ENCODE measurements around the gene SLC25A51.
A peak's percentile ranks its signal among the peaks of the same experiment; 100 is the strongest.

SLC25A51 gene

GRCh38 chr9:37903647-37904444, at the start of gene SLC25A51:
Gene SLC25A51 (minus strand): TSS chr9:37904127. CDS start chr9:37888550, 15,577 bp downstream.
- Histone ChIP-seq H3K9ac (ENCODE audit: low read length) (peak within 1 kb of the TSS; percentile 99), H3K4me3 (ENCODE audit: low read length) (peak within 1 kb of the TSS; percentile 100), H3K9me3 (ENCODE audit: control insufficient read depth, low read length) (no peaks in the 10 kb centered on the region), H3K36me3 (ENCODE audit: control insufficient read depth, insufficient read depth, low read length, severe bottlenecking) (peaks cover 14% of the 10 kb centered on the region), H3K4me1 (ENCODE audit: control insufficient read depth, insufficient read depth, low read length) (peaks cover 41% of the 10 kb centered on the region), H3K27me3 (replicated peaks; ENCODE audit: control insufficient read depth, insufficient read depth, low read length) (no peaks in the 10 kb centered on the region)
- DNase-seq (ENCODE audit: low read depth): peak; percentile 95

GRCh38 chr9:37953206-37953774, 49.4 kb upstream of the SLC25A51 start:
- DNase-seq (ENCODE audit: low read depth): no peak

GRCh38 chr9:37952731-37953130, 48.8 kb upstream of the SLC25A51 start:
- H3K9ac ChIP-seq (ENCODE audit: low read length): no peak overlapping the region
- H3K4me1 ChIP-seq (ENCODE audit: control insufficient read depth, insufficient read depth, low read length): peaks cover 28% of the 10 kb centered on the region
- H3K9me3 ChIP-seq (ENCODE audit: control insufficient read depth, low read length): no peaks in the 10 kb centered on the region
- DNase-seq (ENCODE audit: low read depth): peak; percentile 41
- no peak overlapping the region for H3K4me3 ChIP-seq (ENCODE audit: low read length)
- H3K36me3 ChIP-seq (ENCODE audit: control insufficient read depth, insufficient read depth, low read length, severe bottlenecking): peaks cover 13% of the 10 kb centered on the region
- no peaks in the 10 kb centered on the region for H3K27me3 ChIP-seq (replicated peaks; ENCODE audit: control insufficient read depth, insufficient read depth, low read length)

More at GRCh38 chr9:37953206-37953774, 49.4 kb upstream of the SLC25A51 start:
- no peak overlapping the region for H3K9ac ChIP-seq (ENCODE audit: low read length)
- H3K4me3 ChIP-seq (ENCODE audit: low read length): no peak overlapping the region
- H3K9me3 ChIP-seq (ENCODE audit: control insufficient read depth, low read length): no peaks in the 10 kb centered on the region
- peaks cover 25% of the 10 kb centered on the region for H3K4me1 ChIP-seq (ENCODE audit: control insufficient read depth, insufficient read depth, low read length)
- H3K36me3 ChIP-seq (ENCODE audit: control insufficient read depth, insufficient read depth, low read length, severe bottlenecking): peaks cover 13% of the 10 kb centered on the region
- H3K27me3 ChIP-seq (replicated peaks; ENCODE audit: control insufficient read depth, insufficient read depth, low read length): no peaks in the 10 kb centered on the region

- H3K36me3 ChIP-seq (ENCODE audit: control insufficient read depth, insufficient read depth, low read length, severe bottlenecking): peaks cover 13% of the 10 kb centered on the region
These were observed 47.9 kb upstream of the SLC25A51 start for GRCh38 chr9:37951671-37952449.

GRCh38 chr9:37950561-37950960, 46.6 kb upstream of the SLC25A51 start:
- Histone ChIP-seq H3K27me3 (replicated peaks; ENCODE audit: control insufficient read depth, insufficient read depth, low read length) (no peaks in the 10 kb centered on the region), H3K4me1 (ENCODE audit: control insufficient read depth, insufficient read depth, low read length) (peaks cover 30% of the 10 kb centered on the region), H3K36me3 (ENCODE audit: control insufficient read depth, insufficient read depth, low read length, severe bottlenecking) (peaks cover 13% of the 10 kb centered on the region), H3K9ac (ENCODE audit: low read length) (no peak overlapping the region), H3K9me3 (ENCODE audit: control insufficient read depth, low read length) (no peaks in the 10 kb centered on the region), H3K4me3 (ENCODE audit: low read length) (no peak overlapping the region)
- no peak for DNase-seq (ENCODE audit: low read depth)

More at GRCh38 chr9:37951671-37952449, 47.9 kb upstream of the SLC25A51 start:
- no peak overlapping the region for H3K4me3 ChIP-seq (ENCODE audit: low read length)
- H3K9me3 ChIP-seq (ENCODE audit: control insufficient read depth, low read length): no peaks in the 10 kb centered on the region
- peaks cover 30% of the 10 kb centered on the region for H3K4me1 ChIP-seq (ENCODE audit: control insufficient read depth, insufficient read depth, low read length)
- peak overlapping the region; percentile 35 for H3K9ac ChIP-seq (ENCODE audit: low read length)
- DNase-seq (ENCODE audit: low read depth): no peak
- no peaks in the 10 kb centered on the region for H3K27me3 ChIP-seq (replicated peaks; ENCODE audit: control insufficient read depth, insufficient read depth, low read length)

- DNase-seq (ENCODE audit: low read depth): peak; percentile 53
- Histone ChIP-seq H3K4me3 (ENCODE audit: low read length) (no peak overlapping the region), H3K4me1 (ENCODE audit: control insufficient read depth, insufficient read depth, low read length) (peaks cover 34% of the 10 kb centered on the region), H3K27me3 (replicated peaks; ENCODE audit: control insufficient read depth, insufficient read depth, low read length) (no peaks in the 10 kb centered on the region), H3K36me3 (ENCODE audit: control insufficient read depth, insufficient read depth, low read length, severe bottlenecking) (peaks cover 6% of the 10 kb centered on the region), H3K9me3 (ENCODE audit: control insufficient read depth, low read length) (no peaks in the 10 kb centered on the region), H3K9ac (ENCODE audit: low read length) (no peak overlapping the region)
These were observed 45.6 kb upstream of the SLC25A51 start for GRCh38 chr9:37949576-37949975.

- no peaks in the 10 kb centered on the region for H3K9me3 ChIP-seq (ENCODE audit: control insufficient read depth, low read length)
- no peak overlapping the region for H3K4me3 ChIP-seq (ENCODE audit: low read length)
- peaks cover 6% of the 10 kb centered on the region for H3K36me3 ChIP-seq (ENCODE audit: control insufficient read depth, insufficient read depth, low read length, severe bottlenecking)
- peaks cover 34% of the 10 kb centered on the region for H3K4me1 ChIP-seq (ENCODE audit: control insufficient read depth, insufficient read depth, low read length)
- no peak overlapping the region for H3K9ac ChIP-seq (ENCODE audit: low read length)
- H3K27me3 ChIP-seq (replicated peaks; ENCODE audit: control insufficient read depth, insufficient read depth, low read length): no peaks in the 10 kb centered on the region
- DNase-seq (ENCODE audit: low read depth): no peak
These were observed 44.6 kb upstream of the SLC25A51 start for GRCh38 chr9:37948417-37948980.

- peaks cover 6% of the 10 kb centered on the region for H3K36me3 ChIP-seq (ENCODE audit: control insufficient read depth, insufficient read depth, low read length, severe bottlenecking)
- no peaks in the 10 kb centered on the region for H3K27me3 ChIP-seq (replicated peaks; ENCODE audit: control insufficient read depth, insufficient read depth, low read length)
- no peaks in the 10 kb centered on the region for H3K9me3 ChIP-seq (ENCODE audit: control insufficient read depth, low read length)
- H3K4me3 ChIP-seq (ENCODE audit: low read length): no peak overlapping the region
- DNase-seq (ENCODE audit: low read depth): no peak
- H3K4me1 ChIP-seq (ENCODE audit: control insufficient read depth, insufficient read depth, low read length): peaks cover 34% of the 10 kb centered on the region
- H3K9ac ChIP-seq (ENCODE audit: low read length): no peak overlapping the region
These were observed 44.0 kb upstream of the SLC25A51 start for GRCh38 chr9:37947977-37948376.

- H3K9me3 ChIP-seq (ENCODE audit: control insufficient read depth, low read length): no peaks in the 10 kb centered on the region
- H3K27me3 ChIP-seq (replicated peaks; ENCODE audit: control insufficient read depth, insufficient read depth, low read length): no peaks in the 10 kb centered on the region
- no peak overlapping the region for H3K4me3 ChIP-seq (ENCODE audit: low read length)
- H3K9ac ChIP-seq (ENCODE audit: low read length): no peak overlapping the region
- DNase-seq (ENCODE audit: low read depth): no peak
- peaks cover 6% of the 10 kb centered on the region for H3K36me3 ChIP-seq (ENCODE audit: control insufficient read depth, insufficient read depth, low read length, severe bottlenecking)
- peaks cover 38% of the 10 kb centered on the region for H3K4me1 ChIP-seq (ENCODE audit: control insufficient read depth, insufficient read depth, low read length)
These were observed 43.5 kb upstream of the SLC25A51 start for GRCh38 chr9:37947471-37947870.

- H3K4me3 ChIP-seq (ENCODE audit: low read length): no peak overlapping the region
- H3K27me3 ChIP-seq (replicated peaks; ENCODE audit: control insufficient read depth, insufficient read depth, low read length): no peaks in the 10 kb centered on the region
- no peak for DNase-seq (ENCODE audit: low read depth)
- H3K9me3 ChIP-seq (ENCODE audit: control insufficient read depth, low read length): no peaks in the 10 kb centered on the region
- peaks cover 6% of the 10 kb centered on the region for H3K36me3 ChIP-seq (ENCODE audit: control insufficient read depth, insufficient read depth, low read length, severe bottlenecking)
- peaks cover 38% of the 10 kb centered on the region for H3K4me1 ChIP-seq (ENCODE audit: control insufficient read depth, insufficient read depth, low read length)
- H3K9ac ChIP-seq (ENCODE audit: low read length): no peak overlapping the region
These were observed 43.0 kb upstream of the SLC25A51 start for GRCh38 chr9:37946971-37947370.

- no peak overlapping the region for H3K9ac ChIP-seq (ENCODE audit: low read length)
- H3K36me3 ChIP-seq (ENCODE audit: control insufficient read depth, insufficient read depth, low read length, severe bottlenecking): peaks cover 6% of the 10 kb centered on the region
- DNase-seq (ENCODE audit: low read depth): no peak
- H3K4me3 ChIP-seq (ENCODE audit: low read length): no peak overlapping the region
- no peaks in the 10 kb centered on the region for H3K9me3 ChIP-seq (ENCODE audit: control insufficient read depth, low read length)
- H3K4me1 ChIP-seq (ENCODE audit: control insufficient read depth, insufficient read depth, low read length): peaks cover 30% of the 10 kb centered on the region
- no peaks in the 10 kb centered on the region for H3K27me3 ChIP-seq (replicated peaks; ENCODE audit: control insufficient read depth, insufficient read depth, low read length)
These were observed 42.1 kb upstream of the SLC25A51 start for GRCh38 chr9:37946041-37946440.
